GM20000 (cell line): ENCODE data around the gene GAST.

Experiments
- DNase-seq: peaks from one replicate; pipeline ENCODE4 v3.0.0; 2012; ENCODE audit warnings: low spot score
- TF ChIP-seq, protein P1 (sequence below): IDR thresholded peaks from 2 replicates; pipeline ENCODE4 v1.5.1; 2012; ENCODE audit warnings: mild to moderate bottlenecking, control low read depth; ENCODE audit errors: extremely low read depth, missing control alignments

Gene GAST

GRCh38 chr17:41735744-41736143 is 23.6 kb downstream of the GAST start:
- TF ChIP-seq, protein P1, sequence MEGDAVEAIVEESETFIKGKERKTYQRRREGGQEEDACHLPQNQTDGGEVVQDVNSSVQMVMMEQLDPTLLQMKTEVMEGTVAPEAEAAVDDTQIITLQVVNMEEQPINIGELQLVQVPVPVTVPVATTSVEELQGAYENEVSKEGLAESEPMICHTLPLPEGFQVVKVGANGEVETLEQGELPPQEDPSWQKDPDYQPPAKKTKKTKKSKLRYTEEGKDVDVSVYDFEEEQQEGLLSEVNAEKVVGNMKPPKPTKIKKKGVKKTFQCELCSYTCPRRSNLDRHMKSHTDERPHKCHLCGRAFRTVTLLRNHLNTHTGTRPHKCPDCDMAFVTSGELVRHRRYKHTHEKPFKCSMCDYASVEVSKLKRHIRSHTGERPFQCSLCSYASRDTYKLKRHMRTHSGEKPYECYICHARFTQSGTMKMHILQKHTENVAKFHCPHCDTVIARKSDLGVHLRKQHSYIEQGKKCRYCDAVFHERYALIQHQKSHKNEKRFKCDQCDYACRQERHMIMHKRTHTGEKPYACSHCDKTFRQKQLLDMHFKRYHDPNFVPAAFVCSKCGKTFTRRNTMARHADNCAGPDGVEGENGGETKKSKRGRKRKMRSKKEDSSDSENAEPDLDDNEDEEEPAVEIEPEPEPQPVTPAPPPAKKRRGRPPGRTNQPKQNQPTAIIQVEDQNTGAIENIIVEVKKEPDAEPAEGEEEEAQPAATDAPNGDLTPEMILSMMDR, result no peak
- DNase-seq, result no peak

DNA sequence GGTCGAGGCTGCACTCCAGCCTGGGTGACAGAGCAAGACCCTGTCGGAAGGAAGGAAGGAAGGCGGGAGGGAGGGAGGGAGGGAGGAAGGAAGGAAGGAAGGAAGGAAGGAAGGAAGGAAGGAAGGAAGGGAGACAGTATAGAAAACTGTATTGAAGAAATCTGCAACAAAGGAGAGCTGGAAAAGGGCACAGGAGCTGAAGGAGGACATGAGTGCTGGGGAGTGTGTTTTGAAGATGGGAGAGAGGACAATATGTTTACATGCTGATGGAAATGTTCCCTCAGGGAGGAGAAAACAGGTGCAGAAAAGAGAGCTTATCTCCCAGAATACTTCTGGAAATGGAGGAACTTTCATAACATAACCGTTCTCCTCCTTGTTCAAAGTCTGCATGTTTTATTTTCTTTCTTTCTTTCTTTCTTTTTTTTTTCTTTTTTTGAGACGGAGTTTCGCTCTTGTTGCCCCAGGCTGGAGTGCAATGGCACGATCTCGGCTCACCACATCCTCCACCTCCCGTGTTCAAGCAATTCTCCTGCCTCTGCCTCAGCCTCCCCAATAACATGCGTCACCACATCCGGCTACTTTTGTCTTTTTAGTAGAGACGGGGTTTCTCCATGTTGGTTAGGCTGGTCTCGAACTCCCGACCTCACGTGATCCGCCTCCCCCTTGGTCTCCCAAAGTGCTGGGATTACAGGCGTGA is 25.0 kb downstream of the GAST start:
- TF ChIP-seq, protein P1, result no peak
- no peak for DNase-seq

GRCh38 chr17:41737680-41738023 is 25.5 kb downstream of the GAST start:
- DNase-seq, result no peak
- TF ChIP-seq, protein P1, result no peak

- TF ChIP-seq, protein P1, result peak; percentile 90
- peak; percentile 94 for DNase-seq
Measured at GRCh38 chr17:41738077-41738800, 26.1 kb downstream of the GAST start.

- TF ChIP-seq, protein P1, result no peak
- DNase-seq, result no peak
Measured at GRCh38 chr17:41738801-41739112, 26.6 kb downstream of the GAST start.

GRCh38 chr17:41739661-41740352 is 27.7 kb downstream of the GAST start:
- TF ChIP-seq, protein P1, result no peak
- DNase-seq, result no peak

- TF ChIP-seq, protein P1, result no peak
Measured at GRCh38 chr17:41740506-41740905, 28.4 kb downstream of the GAST start.

More at GRCh38 chr17:41740506-41740905, 28.4 kb downstream of the GAST start:
- no peak for DNase-seq
